HEK293T (cell line): Measurements from ENCODE around the gene C9orf43.
"Not testable (repeated sequence)": the region's sequence is repeated elsewhere in the genome, so short reads cannot be mapped to it uniquely, and the experiment has no call there.

Experiments
- CTCF ChIA-PET: fragments of 350-600 bp; formaldehyde crosslinking; extraction: SDS; loops from one replicate; lab custom pipeline; 2021; ENCODE audit warnings: antibody characterized with exemption, inconsistent platforms; lab: Yijun Ruan, JAX
- POLR2A ChIA-PET: fragments of 350-600 bp; formaldehyde crosslinking; extraction: SDS; loops from one replicate; lab custom pipeline; 2020; ENCODE audit warnings: antibody characterized with exemption, inconsistent platforms; lab: Yijun Ruan, JAX
- DNase-seq: peaks from one replicate; pipeline ENCODE4 v3.0.0; 2012; ENCODE audit warnings: mixed read lengths; ENCODE audit errors: extremely low spot score
- ARNT ChIP-seq: fragments of 450-650 bp; IDR thresholded peaks from 2 replicates; pipeline ENCODE4 v1.6.1; 2017; ENCODE audit warnings: mild to moderate bottlenecking
- BHLHE40 ChIP-seq: fragments of 450-650 bp; IDR thresholded peaks from 2 replicates; pipeline ENCODE4 v1.6.1; 2016; ENCODE audit warnings: mild to moderate bottlenecking, moderate library complexity, borderline replicate concordance
- CTBP1 ChIP-seq: fragments of 450-650 bp; IDR thresholded peaks from 2 replicates; pipeline ENCODE4 v1.6.1; 2016; ENCODE audit warnings: borderline replicate concordance
- ELF4 ChIP-seq: fragments of 450-650 bp; IDR thresholded peaks from 2 replicates; pipeline ENCODE4 v1.6.1; 2017; ENCODE audit warnings: antibody characterized with exemption
- FOXA1 ChIP-seq: fragments of 450-650 bp; IDR thresholded peaks from 2 replicates; pipeline ENCODE4 v1.6.1; 2016; ENCODE audit warnings: mild to moderate bottlenecking
- FOXK2 ChIP-seq: fragments of 450-650 bp; IDR thresholded peaks from 2 replicates; pipeline ENCODE4 v1.6.1; 2016; ENCODE audit warnings: mild to moderate bottlenecking
- FOXM1 ChIP-seq: fragments of 450-650 bp; IDR thresholded peaks from 2 replicates; pipeline ENCODE4 v1.6.1; 2017; ENCODE audit warnings: mild to moderate bottlenecking, borderline replicate concordance
- HDGF ChIP-seq: fragments of 450-650 bp; IDR thresholded peaks from 2 replicates; pipeline ENCODE4 v1.6.1; 2017; ENCODE audit warnings: antibody characterized with exemption, borderline replicate concordance
- L3MBTL2 ChIP-seq: fragments of 450-650 bp; conservative IDR thresholded peaks from 2 replicates; pipeline ENCODE4 v1.6.1; 2016; ENCODE audit warnings: mild to moderate bottlenecking
- LEF1 ChIP-seq: fragments of 450-650 bp; IDR thresholded peaks from 2 replicates; pipeline ENCODE4 v1.6.1; 2017; ENCODE audit warnings: mild to moderate bottlenecking, borderline replicate concordance
- NFRKB ChIP-seq: fragments of 450-650 bp; IDR thresholded peaks from 2 replicates; pipeline ENCODE4 v1.6.1; 2016; ENCODE audit warnings: mild to moderate bottlenecking, moderate library complexity
- PKNOX1 ChIP-seq: fragments of 450-650 bp; IDR thresholded peaks from 2 replicates; pipeline ENCODE4 v1.6.1; 2016
- SP1 ChIP-seq: fragments of 450-650 bp; IDR thresholded peaks from 2 replicates; pipeline ENCODE4 v1.6.1; 2017
- SUZ12 ChIP-seq: fragments of 450-650 bp; IDR thresholded peaks from 2 replicates; pipeline ENCODE4 v1.6.1; 2016; ENCODE audit warnings: mild to moderate bottlenecking
- TARDBP ChIP-seq: fragments of 450-650 bp; IDR thresholded peaks from 2 replicates; pipeline ENCODE4 v1.6.1; 2016
- ZNF384 ChIP-seq: fragments of 450-650 bp; IDR thresholded peaks from 2 replicates; pipeline ENCODE4 v1.6.1; 2016

The C9orf43 gene

GRCh38 chr9:113380869-113381378 lies 29.6 kb upstream of the C9orf43 start:
- ChIA-PET CTCF (no interaction called here), POLR2A (no interaction called here)
- TF ChIP-seq L3MBTL2, result no peak
- TF ChIP-seq BHLHE40, result no peak
- DNase-seq, result no peak

- CTCF ChIA-PET, DNase-seq, POLR2A ChIA-PET: not testable (repeated sequence)
These were observed 29.1 kb upstream of the C9orf43 start for GRCh38 chr9:113381441-113381840.

- no peak for DNase-seq
- ChIA-PET CTCF (no interaction called here), POLR2A (interaction anchor here (1.0 kb wide), 1 partner anchor 42 kb away, joined by 3 read pairs; the partner anchor contains the start of gene WDR31)
- no peak for TF ChIP-seq FOXA1
- no peak for TF ChIP-seq CTBP1
These were observed 28.6 kb upstream of the C9orf43 start for GRCh38 chr9:113381909-113382411.

- TF ChIP-seq ZNF384, result no peak
- no peak for TF ChIP-seq L3MBTL2
- TF ChIP-seq HDGF, result no peak
- TF ChIP-seq PKNOX1, result no peak
- TF ChIP-seq FOXA1, result no peak
- no peak for TF ChIP-seq ARNT
- no peak for TF ChIP-seq FOXK2
- TF ChIP-seq NFRKB, result no peak
- no peak for TF ChIP-seq ELF4
- no peak for TF ChIP-seq SP1
- no peak for TF ChIP-seq LEF1
- no peak for TF ChIP-seq BHLHE40
- TF ChIP-seq FOXM1, result no peak
- DNase-seq, result no peak
- ChIA-PET CTCF (no interaction called here), POLR2A (interaction anchor here (0.9 to 2.2 kb wide), 4 partner anchors 10 to 47 kb away, joined by 3 to 7 read pairs (median 4); partner anchors contain the start of genes C9orf43, HDHD3, POLE3 and WDR31)
These were observed 23.8 kb upstream of the C9orf43 start for GRCh38 chr9:113386571-113387393.

- TF ChIP-seq ELF4 (no peak), SUZ12 (no peak), L3MBTL2 (no peak), HDGF (no peak), FOXM1 (no peak), LEF1 (no peak), ZNF384 (no peak), NFRKB (no peak), BHLHE40 (no peak), PKNOX1 (no peak), TARDBP (no peak), FOXA1 (no peak), FOXK2 (no peak), ARNT (no peak), CTBP1 (no peak), SP1 (no peak)
- DNase-seq, result no peak
- POLR2A ChIA-PET, result interaction anchor here (0.9 to 1.6 kb wide), 4 partner anchors 11 to 48 kb away, joined by 3 to 4 read pairs (median 4); partner anchors contain the start of genes C9orf43, HDHD3, POLE3 and WDR31
- CTCF ChIA-PET, result interaction anchor here (1.3 kb wide), 1 partner anchor 14 kb away, joined by 3 read pairs; the partner anchor contains the start of gene ALAD
These were observed 22.9 kb upstream of the C9orf43 start for GRCh38 chr9:113387560-113388230.

GRCh38 chr9:113388833-113389232 lies 21.7 kb upstream of the C9orf43 start:
- DNase-seq, result no peak
- ChIA-PET CTCF (interaction anchor here (1.3 kb wide), 1 partner anchor 13 kb away, joined by 3 read pairs; the partner anchor contains the start of gene ALAD), POLR2A (no interaction called here)
- TF ChIP-seq HDGF, result no peak
- TF ChIP-seq FOXM1, result no peak
- TF ChIP-seq BHLHE40, result no peak
- TF ChIP-seq FOXA1, result no peak
- no peak for TF ChIP-seq NFRKB
- TF ChIP-seq ZNF384, result no peak
- TF ChIP-seq PKNOX1, result no peak
- no peak for TF ChIP-seq ELF4
- TF ChIP-seq LEF1, result no peak
- no peak for TF ChIP-seq CTBP1
